Iris pigment epithelial cell (primary cell): ENCODE measurements around the gene NTHL1.

Experiments used
- DNase-seq: peaks from one replicate; pipeline ENCODE4 v3.0.0-alpha.2; 2011; ENCODE audit warnings: low read depth

The NTHL1 gene

DNA sequence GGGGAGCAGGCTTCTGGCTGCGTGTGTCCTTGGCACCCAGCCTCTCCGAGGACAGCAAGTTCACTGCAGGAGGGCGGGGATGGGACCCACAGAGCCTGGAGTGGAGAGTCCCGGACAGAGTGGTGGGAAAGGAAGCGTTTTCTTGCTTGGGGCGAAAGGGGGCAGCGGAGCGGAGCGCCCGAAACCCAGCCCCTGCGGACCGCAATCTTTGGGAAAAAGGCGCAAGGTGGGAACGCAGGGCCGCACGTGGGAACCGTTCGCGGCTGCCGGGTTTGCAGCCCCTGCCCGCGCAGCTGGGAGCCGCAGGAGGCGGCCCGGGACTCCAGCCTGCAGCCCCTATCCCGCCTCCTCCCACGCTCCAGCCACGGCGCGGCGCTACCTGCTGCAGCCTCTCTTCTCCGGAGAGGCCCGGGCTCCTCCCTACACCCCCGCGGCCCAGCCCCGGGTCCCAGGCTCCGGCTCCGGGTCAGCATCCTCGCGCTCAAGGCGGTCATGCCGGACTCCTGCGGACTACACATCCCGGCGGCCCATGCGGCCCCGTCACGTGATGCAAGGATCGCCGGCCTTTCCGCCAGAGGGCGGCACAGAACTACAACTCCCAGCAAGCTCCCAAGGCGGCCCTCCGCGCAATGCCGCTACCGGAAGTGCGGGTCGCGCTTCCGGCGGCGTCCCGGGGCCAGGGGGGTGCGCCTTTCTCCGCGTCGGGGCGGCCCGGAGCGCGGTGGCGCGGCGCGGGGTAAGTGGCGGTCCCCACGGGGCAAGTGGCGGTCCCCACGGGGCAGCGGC, at the start of gene NTHL1, which contains the start of gene TSC2:
Gene NTHL1, minus strand, starts transcription at position 505 of the 786 bp plus-strand sequence. Its CDS starts 11 bp downstream, at position 494.
Gene TSC2, plus strand, starts transcription at position 656 of the 786 bp plus-strand sequence. CDS start 631 bp downstream, outside the sequence.
- DNase-seq: peak; percentile 97

DNA sequence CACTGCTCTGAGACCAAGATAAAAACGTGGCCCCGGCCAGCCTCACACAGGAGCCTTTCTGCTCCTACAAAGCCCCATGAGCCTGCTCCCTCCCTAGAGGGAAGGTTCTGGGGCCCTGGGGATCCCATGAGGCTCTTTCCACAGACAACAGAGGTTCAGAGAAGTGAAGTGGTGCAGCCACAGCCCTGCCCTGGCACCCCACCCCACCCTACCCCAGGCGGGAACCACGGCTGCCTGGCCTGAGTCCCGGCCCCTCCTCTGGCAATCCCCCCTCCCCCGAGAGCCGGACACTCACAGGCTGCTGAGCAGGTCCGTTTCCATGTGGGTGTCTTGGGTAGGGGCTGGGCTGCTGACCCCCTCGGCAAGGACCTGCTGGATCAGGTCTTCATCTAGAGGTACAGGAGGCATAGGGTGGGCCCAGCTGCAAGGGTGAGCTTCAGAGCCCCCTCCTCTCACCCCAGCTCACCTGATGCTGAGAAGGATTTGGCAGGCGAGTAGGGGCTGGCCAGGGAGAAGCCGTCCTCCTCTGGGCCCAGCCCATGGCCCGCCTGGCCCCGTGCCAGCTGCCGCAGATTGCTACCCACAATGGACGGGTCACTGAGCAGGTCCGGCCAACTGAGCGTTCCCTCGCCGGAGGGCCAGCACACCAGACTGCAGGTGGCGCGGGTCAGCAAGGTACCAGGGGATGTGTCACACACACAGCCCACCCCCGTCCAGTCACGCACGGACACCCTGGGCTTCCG, 49.4 kb upstream of the NTHL1 start:
- DNase-seq: no peak

DNA sequence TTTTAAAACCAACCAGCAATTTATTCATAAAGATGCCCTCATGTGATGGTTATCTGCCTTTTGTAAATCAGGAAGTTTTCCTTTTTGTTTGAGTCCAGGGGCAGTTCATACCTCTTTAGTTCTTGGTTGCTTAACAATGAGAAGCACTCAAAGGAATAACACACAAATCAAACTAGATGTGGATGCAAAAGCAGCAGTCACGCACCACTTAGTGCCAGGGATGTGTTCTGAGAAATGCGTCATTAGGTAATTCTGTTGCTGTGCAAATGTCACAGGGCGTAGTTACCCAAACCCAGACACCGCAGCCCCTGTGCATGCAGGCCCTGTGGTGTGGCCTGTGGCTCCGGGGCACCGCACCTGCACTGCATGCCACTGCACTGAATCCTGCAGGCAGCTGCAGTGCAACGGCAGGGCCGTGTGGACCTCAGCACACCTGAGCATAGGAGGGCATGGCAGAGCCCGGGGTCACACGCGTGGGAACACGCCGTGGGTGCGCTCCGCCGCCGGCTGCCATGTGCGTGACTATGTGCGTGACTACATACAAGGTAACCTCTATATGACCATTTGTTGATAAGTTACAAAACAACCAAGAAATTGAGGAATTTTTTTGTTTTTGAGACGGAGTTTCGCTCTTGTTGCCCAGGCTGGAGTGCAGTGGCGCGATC, 48.4 kb upstream of the NTHL1 start:
- no peak for DNase-seq

DNA sequence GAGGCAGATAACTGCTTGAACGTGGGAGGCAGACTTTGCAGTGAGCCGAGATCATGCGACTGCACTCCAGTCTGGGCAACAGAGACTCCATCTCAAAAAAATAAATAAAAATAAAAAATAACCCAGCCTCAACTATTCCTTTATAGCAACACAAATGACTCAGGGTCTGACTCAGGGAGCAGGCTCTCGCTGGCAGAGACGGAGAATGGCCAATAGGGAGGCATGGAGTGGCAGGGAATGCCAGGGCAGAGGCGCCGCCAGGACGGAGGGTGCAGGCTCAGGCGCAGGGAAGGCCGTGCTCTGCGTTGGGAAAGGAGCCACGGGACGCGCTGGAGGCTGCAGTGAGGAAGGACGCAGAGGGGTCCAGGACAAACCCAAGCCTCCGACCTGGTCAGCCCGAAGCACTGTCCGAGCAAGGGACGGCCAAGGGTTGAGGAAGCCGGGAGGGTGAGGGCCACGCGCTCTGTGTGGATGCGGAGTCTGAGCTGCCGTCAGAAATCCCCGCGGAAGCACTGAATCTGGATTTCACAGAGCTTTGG, 47.8 kb upstream of the NTHL1 start:
- DNase-seq: peak; percentile 42

DNA sequence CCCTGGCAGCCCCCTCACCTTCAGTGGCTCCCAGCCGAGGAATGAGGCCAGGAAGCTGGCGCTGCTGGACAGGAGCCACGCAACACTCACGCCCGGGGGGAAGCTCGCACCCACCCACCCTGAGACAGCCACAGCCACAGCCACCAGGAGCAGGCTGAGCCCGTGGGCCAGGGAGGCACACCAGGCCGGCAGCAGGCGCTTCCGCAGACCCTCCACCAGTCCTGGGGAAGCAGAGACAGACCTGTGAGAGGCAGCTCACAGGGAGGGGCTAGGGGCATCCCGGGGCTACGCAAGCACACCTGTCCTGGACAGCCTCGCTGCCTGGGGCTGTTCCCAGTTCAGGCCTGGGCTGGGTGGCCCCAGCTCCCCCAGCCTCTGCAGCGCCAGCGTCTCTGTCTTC, 46.2 kb upstream of the NTHL1 start:
- DNase-seq: no peak

DNA sequence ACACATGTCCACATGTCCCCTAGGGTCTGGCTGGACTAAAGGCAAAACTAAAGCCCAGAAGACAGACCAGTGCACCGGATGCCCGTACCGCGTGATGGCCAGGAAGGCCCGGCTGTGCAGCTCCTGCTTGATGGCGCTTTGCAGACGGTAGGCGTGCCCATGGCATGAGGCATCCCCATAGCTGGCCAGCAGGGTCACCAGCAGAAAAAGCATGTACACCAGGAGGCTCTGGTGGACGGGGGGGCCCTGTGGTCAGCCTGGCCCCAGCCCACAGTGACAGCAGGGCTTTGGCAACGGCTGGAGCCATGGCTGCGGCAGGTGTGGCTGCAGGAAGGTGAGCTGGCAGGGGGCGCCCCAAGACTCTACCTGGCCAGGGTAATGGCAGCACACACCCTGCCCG, 45.2 kb upstream of the NTHL1 start:
- no peak for DNase-seq

DNA sequence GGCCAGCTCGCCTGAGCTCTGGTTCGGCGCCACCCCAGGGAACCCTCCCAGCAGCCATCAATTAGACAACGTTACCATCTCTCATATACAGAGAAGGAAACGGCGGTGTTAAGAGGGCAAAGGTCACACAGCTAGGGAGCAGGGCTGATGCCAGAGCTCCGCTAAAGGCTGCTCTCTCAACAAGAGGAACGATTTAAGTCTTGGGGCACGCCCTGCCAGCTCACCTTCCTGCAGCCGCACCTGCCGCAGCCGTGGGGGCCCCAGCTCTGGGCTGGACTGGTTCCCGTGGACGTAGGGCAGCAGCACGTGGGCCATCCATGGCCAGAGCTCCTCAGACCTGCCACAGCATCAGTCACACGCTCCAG, 44.6 kb upstream of the NTHL1 start:
- no peak for DNase-seq

DNA sequence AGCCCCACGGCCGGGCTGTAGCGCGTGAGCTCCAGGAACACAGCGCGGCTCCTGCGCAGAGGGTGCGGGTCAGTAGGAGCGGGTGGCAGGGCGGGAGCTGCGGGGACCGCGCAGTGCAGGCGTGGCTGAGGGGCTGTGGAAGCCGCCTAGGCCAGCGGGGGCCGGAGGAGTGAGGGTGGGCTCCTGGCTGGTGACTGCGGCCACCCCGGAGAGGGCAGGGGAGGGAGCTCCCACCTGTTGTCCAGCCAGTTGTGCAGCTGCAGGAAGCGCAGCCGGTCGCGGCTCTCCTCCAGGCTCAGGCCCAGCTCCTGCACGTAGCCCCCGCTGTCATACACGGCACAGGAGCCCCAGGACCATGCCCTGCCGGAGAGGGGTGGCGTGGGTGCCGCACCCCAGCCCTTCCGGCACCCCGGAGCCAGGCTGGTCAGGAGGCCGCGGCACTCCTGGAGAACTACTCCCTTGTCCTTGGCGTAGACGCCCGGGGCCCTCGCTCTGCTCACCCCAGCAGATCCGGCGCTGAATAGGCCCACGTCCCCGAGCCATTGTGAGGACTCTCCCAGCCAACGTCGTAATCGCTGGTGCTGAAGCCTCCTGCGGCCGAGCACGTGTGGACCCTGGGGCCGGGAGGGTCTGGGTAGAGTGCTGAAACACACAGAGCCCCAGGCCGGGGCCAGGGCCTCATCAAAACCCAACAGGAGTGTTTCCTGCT, 44.1 kb upstream of the NTHL1 start:
- no peak for DNase-seq

DNA sequence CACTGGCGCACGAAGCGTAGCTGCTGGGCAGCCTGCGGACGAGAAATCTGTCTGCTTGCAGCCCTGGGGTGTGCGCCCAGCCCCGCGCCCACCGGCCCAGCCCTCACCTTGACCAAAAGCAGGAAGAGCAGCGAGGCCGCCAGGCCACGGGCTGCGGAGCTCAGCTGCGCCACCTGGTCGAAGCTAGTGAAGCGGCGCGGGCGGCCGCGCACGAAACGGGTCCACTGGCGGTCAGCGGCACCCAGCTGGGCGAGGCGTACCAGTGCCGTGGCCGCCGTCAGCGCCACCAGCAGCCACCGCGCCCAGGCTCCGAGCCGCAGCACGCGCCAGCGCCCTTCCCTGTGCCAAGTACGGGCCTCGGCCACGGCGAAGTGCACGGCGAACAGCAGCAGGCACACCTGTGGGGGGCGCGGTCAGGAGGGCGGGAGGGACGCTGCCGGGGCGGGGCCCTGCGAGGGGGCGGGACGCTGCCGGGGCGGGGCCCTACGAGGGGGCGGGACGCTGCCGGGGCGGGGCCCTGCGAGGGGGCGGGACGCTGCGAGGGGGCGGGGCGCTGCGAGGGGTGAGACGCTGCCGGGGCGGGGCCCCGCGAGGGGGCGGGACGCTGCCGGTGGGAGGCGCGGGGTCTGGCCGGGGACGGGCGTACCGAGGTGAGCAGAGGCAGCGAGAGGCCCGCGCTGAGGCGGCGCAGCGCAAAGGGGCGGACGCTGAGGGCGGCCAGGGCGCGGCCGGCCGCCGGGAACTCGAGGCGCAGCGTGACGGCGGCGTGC, 43.3 kb upstream of the NTHL1 start:
- DNase-seq: peak; percentile 84

DNA sequence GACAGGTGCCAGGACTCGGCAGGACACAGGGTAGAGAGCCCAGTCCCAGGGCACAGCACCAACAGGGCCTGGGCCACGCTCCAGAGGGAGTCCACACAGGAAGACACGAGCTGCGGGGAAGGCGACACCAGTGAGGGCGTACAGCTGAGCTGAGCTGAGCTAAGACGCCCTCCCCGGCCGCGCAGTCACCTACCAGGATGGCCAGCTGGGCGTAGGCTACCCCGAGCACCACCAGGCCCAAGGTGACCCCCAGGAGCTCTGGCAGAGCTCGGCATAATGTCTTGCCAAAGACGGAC, 42.8 kb upstream of the NTHL1 start:
- DNase-seq: no peak

DNA sequence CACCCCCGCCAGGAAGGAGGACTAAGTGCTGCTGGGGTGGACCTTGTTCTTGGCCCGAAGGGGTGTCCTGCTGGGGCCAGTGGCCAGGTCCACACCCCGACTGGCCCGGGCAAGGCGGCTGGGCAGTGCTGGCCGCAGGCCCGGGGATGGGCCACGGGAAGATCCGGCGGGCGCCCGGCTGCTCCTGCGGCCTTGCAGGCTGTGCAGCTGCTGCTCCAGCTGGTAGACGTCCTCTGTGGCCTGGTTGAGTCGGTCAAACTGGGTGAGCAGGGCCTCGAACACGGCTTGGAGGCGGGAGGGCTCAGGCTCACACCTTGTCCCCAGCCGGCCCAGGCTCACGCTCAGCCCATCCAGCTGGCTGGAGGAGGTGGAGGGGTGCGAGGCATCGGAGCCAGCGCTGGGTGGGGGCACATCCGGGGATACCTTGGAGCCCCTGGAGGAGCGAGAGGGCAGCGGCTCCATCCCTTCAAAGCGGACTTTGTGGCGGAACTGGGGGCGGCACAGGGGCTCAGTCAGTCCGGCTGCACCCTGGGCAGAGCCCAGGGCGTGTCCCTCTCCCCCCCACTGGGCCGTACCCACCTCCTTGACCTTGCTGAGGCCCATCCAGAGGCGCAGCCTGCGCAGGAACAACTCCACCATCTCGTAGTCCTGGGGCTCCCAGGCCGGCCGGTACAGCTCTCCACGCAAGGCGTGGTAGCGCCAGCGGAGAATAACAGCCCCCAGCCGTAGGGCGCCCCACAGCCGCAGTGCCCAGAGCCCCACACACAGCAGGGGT, 42.3 kb upstream of the NTHL1 start:
- DNase-seq: no peak

DNA sequence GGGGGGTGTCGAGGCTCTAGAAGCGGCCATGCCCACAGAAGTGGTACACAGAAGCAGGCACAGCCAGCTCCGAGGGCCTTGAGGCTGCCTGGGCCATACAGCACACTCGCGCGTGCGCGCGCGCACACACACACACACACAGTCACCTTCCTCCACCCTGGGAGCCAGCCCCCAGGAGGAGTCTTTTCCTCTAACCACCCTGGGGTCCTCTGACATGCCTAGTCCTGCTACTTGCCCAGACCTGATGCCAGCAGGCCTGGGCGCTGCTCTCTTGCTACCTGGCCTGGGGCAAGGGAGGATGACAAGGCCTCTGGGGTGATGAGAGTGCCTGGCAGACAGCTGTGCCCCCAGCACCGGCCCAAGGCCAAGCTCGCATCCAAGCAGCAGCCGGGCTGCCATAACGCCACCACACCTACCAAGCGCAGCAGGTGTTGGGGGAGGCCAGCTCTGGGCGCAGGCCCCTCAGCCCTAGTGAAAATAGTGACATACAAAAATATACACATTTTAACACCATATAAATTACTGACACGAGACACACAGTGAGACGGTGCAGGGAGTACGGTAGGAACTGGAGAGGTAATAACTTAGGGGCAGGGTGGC, 41.2 kb upstream of the NTHL1 start:
- no peak for DNase-seq

DNA sequence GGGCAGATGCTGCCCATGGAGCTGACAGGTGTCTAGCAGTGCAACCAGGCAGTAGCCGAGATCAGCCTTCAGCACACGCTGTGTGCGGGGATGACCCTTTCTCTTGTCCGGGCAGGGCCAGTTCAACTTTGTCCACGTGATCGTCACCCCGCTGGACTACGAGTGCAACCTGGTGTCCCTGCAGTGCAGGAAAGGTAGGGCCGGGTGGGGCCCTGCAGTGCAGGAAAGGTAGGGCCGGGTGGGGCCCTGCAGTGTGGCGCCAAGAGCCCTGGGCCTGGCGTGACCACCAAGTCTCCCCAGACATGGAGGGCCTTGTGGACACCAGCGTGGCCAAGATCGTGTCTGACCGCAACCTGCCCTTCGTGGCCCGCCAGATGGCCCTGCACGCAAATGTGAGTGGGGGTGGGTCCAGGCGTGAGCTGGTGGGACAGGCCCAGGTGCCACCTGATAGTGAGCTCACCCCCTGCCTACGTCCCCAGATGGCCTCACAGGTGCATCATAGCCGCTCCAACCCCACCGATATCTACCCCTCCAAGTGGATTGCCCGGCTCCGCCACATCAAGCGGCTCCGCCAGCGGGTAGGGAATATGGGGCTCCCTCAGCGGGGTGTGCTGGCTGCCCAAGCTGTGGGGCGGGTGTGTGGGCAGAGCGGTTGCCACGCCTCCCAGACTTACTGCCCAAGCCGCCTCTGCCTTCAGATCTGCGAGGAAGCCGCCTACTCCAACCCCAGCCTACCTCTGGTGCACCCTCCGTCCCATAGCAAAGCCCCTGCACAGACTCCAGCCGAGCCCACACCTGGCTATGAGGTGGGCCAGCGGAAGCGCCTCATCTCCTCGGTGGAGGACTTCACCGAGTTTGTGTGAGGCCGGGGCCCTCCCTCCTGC, 40.4 kb upstream of the NTHL1 start:
- no peak for DNase-seq

DNA sequence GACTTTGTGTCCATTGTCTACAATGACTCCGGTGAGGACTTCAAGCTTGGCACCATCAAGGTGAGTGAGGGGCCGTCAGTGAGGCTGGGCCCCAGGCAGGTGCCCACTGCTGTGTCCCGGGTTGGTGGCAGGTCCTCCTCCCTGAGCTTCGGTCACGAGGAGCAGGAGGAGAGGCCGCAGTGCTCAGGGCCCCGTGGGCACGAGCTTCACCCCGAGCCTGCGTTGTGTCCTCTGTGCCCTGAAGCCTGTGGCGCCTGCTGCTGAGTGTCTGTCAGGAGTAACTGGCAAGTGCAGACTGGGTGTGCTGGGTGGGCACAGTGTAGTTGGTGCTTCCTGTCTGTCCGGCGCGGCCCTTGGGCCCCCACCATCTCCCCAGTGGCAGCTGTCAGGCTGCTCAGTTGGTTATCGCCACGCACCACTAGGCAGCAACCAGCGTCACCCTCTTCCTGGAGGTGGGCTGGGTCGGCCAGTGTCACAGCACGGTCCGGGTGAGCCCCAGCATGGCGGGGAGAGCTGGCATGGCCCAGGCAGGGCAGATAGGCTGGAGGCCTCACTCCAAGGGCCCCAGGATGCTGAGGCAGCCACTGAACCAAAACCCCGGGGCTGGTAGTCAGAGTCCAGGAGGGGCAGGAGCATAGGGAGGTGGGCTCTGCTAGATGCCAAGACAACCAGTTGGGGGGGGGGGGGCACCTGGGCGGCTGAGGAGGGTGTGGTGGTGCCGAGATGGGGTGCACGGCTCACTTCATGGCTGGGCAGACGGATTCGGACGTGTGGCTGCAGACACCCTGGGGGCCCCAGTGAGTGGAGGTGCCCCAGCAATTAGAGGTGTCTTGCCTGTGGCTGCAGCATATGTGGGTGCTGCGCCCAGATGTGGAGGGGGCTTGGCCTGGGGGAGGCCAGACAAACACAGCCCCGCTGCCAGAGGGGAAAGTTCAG, 39.4 kb upstream of the NTHL1 start:
- no peak for DNase-seq

DNA sequence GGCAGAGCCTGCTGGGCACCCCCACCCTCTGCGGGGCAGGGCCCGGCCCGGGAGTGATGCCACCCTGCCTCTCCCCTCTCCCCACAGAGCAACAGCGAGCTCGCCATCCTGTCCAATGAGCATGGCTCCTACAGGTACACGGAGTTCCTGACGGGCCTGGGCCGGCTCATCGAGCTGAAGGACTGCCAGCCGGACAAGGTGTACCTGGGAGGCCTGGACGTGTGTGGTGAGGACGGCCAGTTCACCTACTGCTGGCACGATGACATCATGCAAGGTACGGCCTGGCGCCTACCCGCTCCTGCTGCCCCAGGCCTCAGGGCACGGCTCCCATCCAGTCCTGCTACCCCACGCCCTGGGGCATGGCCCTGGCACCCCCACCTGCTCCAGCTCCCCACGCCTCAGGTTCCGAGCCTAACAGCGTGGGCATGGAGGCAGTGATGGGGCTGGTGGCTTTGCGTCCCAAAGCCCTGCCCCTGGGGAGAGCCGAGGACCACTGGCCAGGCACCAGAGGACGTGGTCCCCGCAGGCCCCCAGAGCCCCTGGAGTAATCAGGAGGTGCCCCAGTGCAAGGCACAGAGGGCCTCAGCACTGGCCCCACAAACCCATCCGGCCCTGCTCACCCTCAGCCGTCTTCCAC, 38.6 kb upstream of the NTHL1 start:
- DNase-seq: no peak

DNA sequence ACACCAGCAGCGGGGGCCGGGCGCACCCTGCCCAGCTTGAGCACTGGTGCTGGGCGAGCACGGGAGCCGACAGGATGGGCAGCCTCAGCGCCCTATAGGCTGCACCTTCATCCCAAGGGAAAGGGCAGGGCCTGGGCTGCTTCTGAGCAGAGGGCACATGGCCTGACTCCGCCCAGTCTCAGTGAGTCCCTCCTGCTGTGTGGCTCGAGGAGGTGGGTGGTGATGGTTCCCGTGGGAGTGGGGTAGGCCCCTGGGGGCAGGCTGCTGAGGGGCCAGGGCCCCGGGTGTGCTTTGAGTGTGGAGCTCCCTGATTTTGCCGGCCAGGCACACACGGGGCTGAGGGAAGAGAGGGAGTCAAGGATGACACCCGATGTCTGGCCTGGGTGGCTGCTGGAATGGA, 38.0 kb upstream of the NTHL1 start:
- DNase-seq: no peak

DNA sequence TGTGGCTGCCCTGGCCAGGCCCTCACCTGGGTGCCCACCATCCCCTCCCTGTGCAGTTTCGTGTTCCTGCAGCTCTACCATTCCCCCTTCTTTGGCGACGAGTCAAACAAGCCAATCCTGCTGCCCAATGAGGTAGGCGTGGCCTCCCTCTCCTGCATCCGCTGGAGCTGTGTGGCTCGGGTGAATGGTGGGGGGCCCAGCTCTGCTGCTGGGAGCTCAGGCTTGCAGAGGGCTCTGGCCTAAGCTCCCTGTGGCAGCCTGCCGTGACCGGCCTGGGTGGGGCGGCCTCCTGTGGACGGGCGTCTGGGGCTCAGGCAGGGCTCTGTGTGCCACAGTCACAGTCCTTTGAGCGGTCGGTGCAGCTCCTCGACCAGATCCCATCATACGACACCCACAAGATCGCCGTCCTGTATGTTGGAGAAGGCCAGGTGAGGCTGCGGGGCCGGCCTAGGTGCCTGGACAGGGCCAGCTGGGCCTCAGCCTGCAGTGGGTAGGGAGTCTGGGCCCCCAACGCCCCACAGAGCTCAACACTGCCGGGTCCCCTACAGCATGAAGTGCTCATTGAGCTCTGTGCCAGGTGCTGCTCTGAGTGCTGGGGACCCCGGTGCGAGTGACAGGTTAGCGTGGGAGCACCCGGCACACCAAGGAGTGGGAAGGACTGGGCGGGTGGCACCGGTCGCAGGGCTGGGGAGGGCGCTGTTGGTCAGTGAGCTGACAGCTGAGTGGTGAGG, 37.4 kb upstream of the NTHL1 start:
- no peak for DNase-seq
